ENCODE data around the gene PDZRN3. TPM values are rescaled to one million over a fixed set of nuclear protein-coding genes. Genes with fewer than 3 reads are reported as not detected.

The PDZRN3 gene
- total RNA-seq, 1 experiment from 2014 or later: not detected

DNA sequence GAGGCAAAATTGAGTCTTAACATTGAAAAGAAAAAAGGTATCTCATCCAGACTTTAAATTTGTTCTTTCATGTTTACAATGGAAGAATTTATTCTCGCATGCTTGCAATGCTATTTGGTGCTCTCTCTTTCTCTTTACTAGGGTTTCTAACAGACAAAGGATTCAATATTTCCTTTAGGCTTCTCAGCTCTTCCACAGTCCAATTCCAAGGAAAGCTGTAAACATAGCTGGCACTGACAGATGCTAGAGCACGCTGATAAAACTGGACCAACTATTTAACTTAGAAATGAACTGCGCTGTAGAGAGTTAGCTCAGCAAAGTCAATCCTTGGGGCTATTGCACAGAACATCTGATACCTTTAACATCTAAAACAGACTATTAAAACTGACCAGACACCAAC lies 81.3 kb downstream of the PDZRN3 start:
- Histone ChIP-seq H3K9me3 (ENCODE audit: insufficient read depth, low read depth) (no peaks in the 10 kb centered on the region), H3F3A (ENCODE audit: insufficient read depth, low read depth) (no peaks in the 10 kb centered on the region), H3K36me3 (ENCODE audit: low read depth) (no peaks in the 10 kb centered on the region), H2AFZ (no peak overlapping the region), H3K4me3 (no peak overlapping the region), H3K27me3 (ENCODE audit: insufficient read depth, low read depth) (no peaks in the 10 kb centered on the region), H3K4me1 (replicated peaks; ENCODE audit: insufficient read depth) (no peaks in the 10 kb centered on the region), H3K27ac (no peak overlapping the region), H3K79me2 (ENCODE audit: low read depth) (no peaks in the 10 kb centered on the region), H3K9me2 (ENCODE audit: insufficient read depth) (no peaks in the 10 kb centered on the region), H4K20me1 (ENCODE audit: insufficient read depth) (no peaks in the 10 kb centered on the region), H3K4me2 (no peak overlapping the region)
- intact Hi-C loops (cut with micrococcal nuclease; ENCODE audit: unreplicated experiment): no loop called here
- no peak for DNase-seq
- POLR2A ChIA-PET (ENCODE audit: unreplicated experiment): no interaction called here
- TF ChIP-seq EZH2 (IDR thresholded peaks at IDR 0.05; ENCODE audit: low read depth) (no peak), CTCF (conservative IDR thresholded peaks at IDR 0.05) (no peak)
- CTCF ChIA-PET: no interaction called here
- BruUV-seq (replicated peaks): no TSS peak

GRCh38 chr3:73542136-73542535 lies 82.6 kb downstream of the PDZRN3 start:
- H3K36me3 ChIP-seq (ENCODE audit: low read depth): no peaks in the 10 kb centered on the region
- no peak for TF ChIP-seq CTCF (conservative IDR thresholded peaks at IDR 0.05)
- no peak for TF ChIP-seq EZH2 (IDR thresholded peaks at IDR 0.05; ENCODE audit: low read depth)
- no peaks in the 10 kb centered on the region for H3K4me1 ChIP-seq (replicated peaks; ENCODE audit: insufficient read depth)
- no peak overlapping the region for H2AFZ ChIP-seq
- intact Hi-C loops (cut with micrococcal nuclease; ENCODE audit: unreplicated experiment): no loop called here
- ChIA-PET CTCF (no interaction called here), POLR2A (ENCODE audit: unreplicated experiment) (no interaction called here)
- H3K27ac ChIP-seq: no peak overlapping the region
- H3K79me2 ChIP-seq (ENCODE audit: low read depth): no peaks in the 10 kb centered on the region
- H3K27me3 ChIP-seq (ENCODE audit: insufficient read depth, low read depth): 0 out of 2 replicates have a peak, but pooled peaks cover 4% of the 10 kb centered on the region
- no peak overlapping the region for H3K4me3 ChIP-seq
- no peaks in the 10 kb centered on the region for H3F3A ChIP-seq (ENCODE audit: insufficient read depth, low read depth)
- H3K9me2 ChIP-seq (ENCODE audit: insufficient read depth): no peaks in the 10 kb centered on the region
- no peak for DNase-seq
- no peaks in the 10 kb centered on the region for H3K9me3 ChIP-seq (ENCODE audit: insufficient read depth, low read depth)
- no TSS peak for BruUV-seq (replicated peaks)
- H4K20me1 ChIP-seq (ENCODE audit: insufficient read depth): no peaks in the 10 kb centered on the region
- no peak overlapping the region for H3K4me2 ChIP-seq

DNA sequence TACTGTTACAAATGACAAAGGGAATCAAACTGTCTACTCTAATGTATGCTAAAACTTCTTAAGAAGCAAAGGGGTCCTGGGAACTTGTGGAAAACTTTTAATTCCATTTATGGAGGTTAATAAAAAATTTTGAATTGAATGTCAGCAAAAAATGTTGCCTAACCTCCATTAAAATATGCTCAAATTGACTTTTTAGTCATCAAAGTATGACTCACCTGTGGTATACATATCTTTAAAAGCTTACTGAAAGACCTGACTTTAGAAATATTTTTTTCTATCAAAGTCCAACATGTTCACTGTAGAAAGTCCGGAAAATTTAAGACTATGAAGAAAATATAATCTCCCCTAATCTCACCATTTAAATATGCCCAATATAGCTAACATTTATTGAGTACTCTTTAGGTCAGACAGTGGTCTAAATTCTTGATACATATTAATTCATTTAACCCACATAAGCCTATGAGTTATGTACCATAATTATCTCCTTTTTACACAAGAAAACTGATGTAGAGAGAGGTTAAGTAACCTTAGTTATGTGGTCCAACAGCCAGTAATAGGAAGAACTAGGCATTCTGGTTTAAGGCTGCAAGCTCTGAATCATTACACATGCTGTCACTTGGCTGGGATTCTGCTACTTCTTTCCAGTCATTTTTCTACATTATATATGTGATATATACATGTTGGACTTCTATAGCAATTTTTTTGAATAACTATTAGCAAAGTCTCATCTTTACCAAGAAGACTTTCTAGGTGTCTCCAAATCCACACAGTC lies 83.6 kb downstream of the PDZRN3 start:
- Histone ChIP-seq H3K4me1 (replicated peaks; ENCODE audit: insufficient read depth) (no peaks in the 10 kb centered on the region), H4K20me1 (ENCODE audit: insufficient read depth) (no peaks in the 10 kb centered on the region), H3K36me3 (ENCODE audit: low read depth) (no peaks in the 10 kb centered on the region), H3K4me3 (no peak overlapping the region), H3F3A (ENCODE audit: insufficient read depth, low read depth) (no peaks in the 10 kb centered on the region), H3K9me3 (ENCODE audit: insufficient read depth, low read depth) (no peaks in the 10 kb centered on the region), H3K27me3 (ENCODE audit: insufficient read depth, low read depth) (0 out of 2 replicates have a peak, but pooled peaks cover 4% of the 10 kb centered on the region), H3K27ac (no peak overlapping the region), H3K9me2 (ENCODE audit: insufficient read depth) (no peaks in the 10 kb centered on the region), H3K4me2 (no peak overlapping the region), H3K79me2 (ENCODE audit: low read depth) (no peaks in the 10 kb centered on the region), H2AFZ (no peak overlapping the region)
- TF ChIP-seq EZH2 (IDR thresholded peaks at IDR 0.05; ENCODE audit: low read depth) (no peak), CTCF (conservative IDR thresholded peaks at IDR 0.05) (no peak)
- CTCF ChIA-PET: no interaction called here
- no TSS peak for BruUV-seq (replicated peaks)
- DNase-seq: no peak
- intact Hi-C loops (cut with micrococcal nuclease; ENCODE audit: unreplicated experiment): no loop called here
- POLR2A ChIA-PET (ENCODE audit: unreplicated experiment): no interaction called here

Data from PC-9 (cell line).